ENCODE data around the gene LMOD1.

The LMOD1 gene

GRCh38 chr1:201894343-201895119 is 51.8 kb downstream of the LMOD1 start (continued):
- TF ChIP-seq CREB5 (CRISPR knock-in tag; IDR thresholded peaks at IDR 0.05; ENCODE audit: low read depth), result no peak
- TF ChIP-seq BACH2 (CRISPR knock-in tag; IDR thresholded peaks at IDR 0.05; ENCODE audit: borderline replicate concordance), result no peak
- TF ChIP-seq ZC3H10 (CRISPR knock-in tag; IDR thresholded peaks at IDR 0.05), result no peak
- no peak for TF ChIP-seq GLIS3 (CRISPR knock-in tag; IDR thresholded peaks at IDR 0.05)
- no peak for TF ChIP-seq ZNF8 (CRISPR knock-in tag; IDR thresholded peaks at IDR 0.05)
- TF ChIP-seq ZFP3 (CRISPR knock-in tag; IDR thresholded peaks at IDR 0.05), result no peak
- TF ChIP-seq CSDC2 (CRISPR knock-in tag; IDR thresholded peaks at IDR 0.05), result no peak
- TF ChIP-seq TOX (CRISPR knock-in tag; IDR thresholded peaks at IDR 0.05; ENCODE audit: borderline replicate concordance), result no peak

GRCh38 chr1:201893431-201893830 is 52.9 kb downstream of the LMOD1 start:
- no peak for ATAC-seq
- no peak for TF ChIP-seq BACH2 (CRISPR knock-in tag; IDR thresholded peaks at IDR 0.05; ENCODE audit: borderline replicate concordance)
- TF ChIP-seq ZFP3 (CRISPR knock-in tag; IDR thresholded peaks at IDR 0.05), result no peak
- no peak for TF ChIP-seq CSDC2 (CRISPR knock-in tag; IDR thresholded peaks at IDR 0.05)
- TF ChIP-seq ESRRG (CRISPR knock-in tag; IDR thresholded peaks at IDR 0.05), result no peak
- TF ChIP-seq CSRNP3 (CRISPR knock-in tag; IDR thresholded peaks at IDR 0.05), result no peak
- TF ChIP-seq ZNF8 (CRISPR knock-in tag; IDR thresholded peaks at IDR 0.05), result no peak
- no peak for TF ChIP-seq OSR1 (CRISPR knock-in tag; IDR thresholded peaks at IDR 0.05)
- TF ChIP-seq CREB5 (CRISPR knock-in tag; IDR thresholded peaks at IDR 0.05; ENCODE audit: low read depth), result no peak

GRCh38 chr1:201892211-201892610 is 54.1 kb downstream of the LMOD1 start:
- no peak for TF ChIP-seq RARB (CRISPR knock-in tag; IDR thresholded peaks at IDR 0.05)
- TF ChIP-seq ZFP30 (CRISPR knock-in tag; IDR thresholded peaks at IDR 0.05), result no peak
- no peak for TF ChIP-seq ZFP3 (CRISPR knock-in tag; IDR thresholded peaks at IDR 0.05)
- no peak for TF ChIP-seq CSDC2 (CRISPR knock-in tag; IDR thresholded peaks at IDR 0.05)
- TF ChIP-seq CSRNP3 (CRISPR knock-in tag; IDR thresholded peaks at IDR 0.05), result no peak
- TF ChIP-seq CREB5 (CRISPR knock-in tag; IDR thresholded peaks at IDR 0.05; ENCODE audit: low read depth), result no peak
- no peak for TF ChIP-seq PATZ1 (CRISPR knock-in tag; IDR thresholded peaks at IDR 0.05; ENCODE audit: borderline replicate concordance)
- TF ChIP-seq TOX (CRISPR knock-in tag; IDR thresholded peaks at IDR 0.05; ENCODE audit: borderline replicate concordance), result no peak
- TF ChIP-seq ZNF565 (CRISPR knock-in tag; conservative IDR thresholded peaks at IDR 0.05; ENCODE audit: low read depth), result no peak
- no peak for TF ChIP-seq SNAI2 (CRISPR knock-in tag; IDR thresholded peaks at IDR 0.05)
- TF ChIP-seq TSHZ2 (CRISPR knock-in tag; IDR thresholded peaks at IDR 0.05), result no peak
- no peak for TF ChIP-seq OSR1 (CRISPR knock-in tag; IDR thresholded peaks at IDR 0.05)
- TF ChIP-seq POU6F1 (CRISPR knock-in tag; IDR thresholded peaks at IDR 0.05; ENCODE audit: borderline replicate concordance, low read depth), result no peak
- TF ChIP-seq GLIS3 (CRISPR knock-in tag; IDR thresholded peaks at IDR 0.05), result no peak
- TF ChIP-seq ZNF70 (CRISPR knock-in tag; IDR thresholded peaks at IDR 0.05), result no peak
- TF ChIP-seq ZC3H10 (CRISPR knock-in tag; IDR thresholded peaks at IDR 0.05), result no peak
- no peak for TF ChIP-seq PPARA (CRISPR knock-in tag; IDR thresholded peaks at IDR 0.05; ENCODE audit: borderline replicate concordance)
- no peak for ATAC-seq
